GM12872 (cell line): Measurements from ENCODE around the gene NFIB.

Experiments used
- CTCF ChIP-seq: IDR thresholded peaks from 3 replicates; pipeline ENCODE4 v1.5.1; 2011; ENCODE audit warnings: low read depth, mild to moderate bottlenecking, low read length, moderate library complexity; ENCODE audit not compliant: insufficient read depth

Gene NFIB

GRCh38 chr9:14179449-14179848 is 134.5 kb downstream of the NFIB start:
- TF ChIP-seq CTCF: no peak

GRCh38 chr9:14175778-14176177 is 138.2 kb downstream of the NFIB start:
- TF ChIP-seq CTCF: no peak

GRCh38 chr9:14173713-14174112 is 140.2 kb downstream of the NFIB start:
- no peak for TF ChIP-seq CTCF

GRCh38 chr9:14170973-14171596 is 142.9 kb downstream of the NFIB start:
- TF ChIP-seq CTCF: no peak

GRCh38 chr9:14170392-14170931 is 143.5 kb downstream of the NFIB start:
- TF ChIP-seq CTCF: no peak

- TF ChIP-seq CTCF: no peak
Measured at GRCh38 chr9:14168381-14168780, 145.6 kb downstream of the NFIB start.

- TF ChIP-seq CTCF: no peak
Measured at GRCh38 chr9:14165376-14166035, 148.4 kb downstream of the NFIB start.
